GM19395 (cell line): ENCODE measurements around the gene CDC42SE2.

ENCODE experiments used
- ATAC-seq: cut with Tn5 transposase; IDR thresholded peaks from one replicate; pipeline ENCODE4 v1.9.1; 2021; ENCODE audit warnings: mild to moderate bottlenecking, moderate library complexity; ENCODE audit not compliant: unreplicated experiment

CDC42SE2 gene, protein sequence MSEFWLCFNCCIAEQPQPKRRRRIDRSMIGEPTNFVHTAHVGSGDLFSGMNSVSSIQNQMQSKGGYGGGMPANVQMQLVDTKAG

DNA sequence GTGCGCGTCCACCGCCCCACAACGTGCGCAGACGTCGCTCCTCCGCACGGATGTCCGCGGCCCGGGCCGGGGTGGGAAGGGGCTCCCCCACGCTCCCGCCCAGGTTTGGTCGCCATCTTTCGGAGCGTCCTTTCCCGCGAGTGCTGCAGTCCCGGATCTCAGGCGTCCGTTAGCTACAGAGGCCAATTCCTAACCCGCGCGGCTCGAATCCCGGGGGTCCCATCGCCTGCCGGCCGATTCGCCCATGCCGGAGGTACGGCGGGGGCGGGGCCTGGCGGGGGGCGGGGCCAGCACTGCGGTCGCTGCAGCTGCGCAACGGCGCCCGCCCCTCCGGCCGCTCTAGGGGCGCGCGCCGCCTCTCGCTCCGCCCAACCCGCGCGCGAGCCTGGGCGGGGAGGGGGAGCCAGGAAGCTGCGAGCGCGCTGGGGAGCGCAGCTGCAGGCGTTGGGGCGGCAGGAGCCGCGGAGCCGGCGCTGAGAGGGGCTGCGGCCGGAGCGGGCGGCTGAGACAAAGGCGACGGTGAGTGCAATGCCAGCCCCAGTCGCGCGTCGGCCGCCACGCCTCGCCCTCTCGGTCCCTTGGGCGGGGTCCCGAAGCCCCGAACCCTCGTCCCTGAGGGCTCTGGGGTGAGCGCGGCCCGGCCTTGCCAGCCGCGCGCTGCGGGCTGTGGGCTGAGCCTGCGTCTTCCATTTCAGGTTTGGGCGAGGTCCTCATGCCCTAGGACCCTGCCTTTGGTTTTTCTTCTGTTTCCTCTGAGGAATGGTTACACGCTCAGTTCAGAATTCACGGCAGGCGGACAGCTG lies at the start of gene CDC42SE2:
Gene CDC42SE2 (plus strand): TSS at position 406 of the 803 bp plus-strand sequence. CDS start 95,441 bp downstream, outside the sequence.
- peak; percentile 77 for ATAC-seq

DNA sequence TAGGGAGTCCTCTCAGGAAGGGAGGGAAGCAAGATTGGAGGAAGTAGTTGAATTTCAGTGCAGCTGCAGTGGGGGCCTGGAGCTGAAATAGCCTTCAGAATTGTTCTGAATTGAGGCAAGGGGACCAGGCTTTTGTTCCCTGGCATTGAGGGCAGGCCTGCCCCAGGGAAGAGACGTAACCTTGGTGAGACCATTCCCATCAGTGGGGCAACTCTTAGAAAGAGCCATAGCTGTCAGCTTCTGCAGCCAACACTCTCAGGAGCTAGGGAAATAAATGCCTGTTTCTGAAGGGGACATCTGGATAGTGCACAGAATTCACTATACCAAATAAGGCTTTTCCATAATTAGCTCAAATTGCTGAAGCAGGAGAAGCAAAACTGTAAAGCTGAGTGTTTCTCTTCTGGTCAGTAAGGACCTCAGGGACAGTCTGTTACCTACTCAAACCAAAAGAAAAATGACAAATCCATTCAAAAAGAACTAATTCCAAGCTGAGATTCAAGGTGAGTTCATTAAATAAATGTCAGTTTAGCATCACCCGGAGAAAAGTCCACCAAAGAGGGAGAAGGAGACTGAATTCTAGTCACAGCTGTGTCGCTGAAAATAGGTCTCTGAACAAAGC lies 49.1 kb upstream of the CDC42SE2 start:
- ATAC-seq = no peak

DNA sequence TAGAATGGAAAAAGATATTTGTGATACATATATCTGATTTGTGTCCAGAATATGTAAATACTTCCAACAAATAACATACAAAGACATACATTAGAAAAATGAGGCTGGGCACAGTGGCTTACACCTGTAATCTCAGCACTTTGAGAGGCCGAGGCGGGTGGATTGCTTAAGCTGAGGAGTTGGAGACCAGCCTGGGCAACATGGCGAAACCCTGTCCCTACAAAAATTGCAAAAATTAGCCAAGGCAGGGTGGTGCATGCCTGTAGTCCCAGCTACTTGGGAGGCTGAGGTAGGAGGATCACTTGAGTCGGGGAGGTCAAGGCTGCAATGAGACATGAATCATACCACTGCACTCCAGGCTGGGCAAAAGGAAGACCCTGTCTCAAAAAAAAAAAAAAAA lies 46.1 kb upstream of the CDC42SE2 start:
- no peak for ATAC-seq

DNA sequence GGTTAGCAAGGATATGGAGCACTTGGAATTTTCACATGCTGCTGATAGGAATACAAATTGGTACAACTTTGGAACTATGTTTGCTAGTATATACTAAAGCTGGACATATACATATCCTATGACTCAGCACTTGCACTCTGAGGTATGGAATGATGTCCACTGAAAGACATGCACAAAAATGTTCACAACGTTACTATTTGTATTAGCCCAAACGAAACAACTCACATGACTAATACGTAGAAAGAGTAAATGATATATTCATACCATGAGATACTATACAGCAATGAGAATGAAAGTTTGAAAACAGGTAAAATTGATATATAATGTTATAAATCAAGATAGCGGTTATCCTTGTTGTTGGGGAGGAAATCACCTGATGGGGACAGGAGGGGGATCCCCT lies 45.5 kb upstream of the CDC42SE2 start:
- peak; percentile 47 for ATAC-seq

DNA sequence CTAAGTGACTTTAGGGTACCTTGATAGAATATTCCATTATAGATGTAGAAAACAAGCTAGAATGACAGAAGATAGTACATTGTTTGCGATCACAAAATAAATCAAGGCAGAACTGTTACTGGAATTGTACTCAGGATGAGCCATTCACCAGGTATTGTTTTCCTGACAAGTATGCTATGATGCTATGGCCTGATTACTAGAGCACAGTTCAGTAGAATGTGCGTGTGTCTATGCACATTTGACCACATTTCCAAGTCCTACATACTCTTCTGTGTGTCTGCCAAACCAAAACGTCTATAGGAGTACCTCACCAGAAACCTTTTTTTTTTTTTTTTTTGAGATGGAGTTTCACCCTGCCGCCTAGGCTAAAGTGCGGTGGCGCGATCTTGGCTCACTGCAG lies 43.3 kb upstream of the CDC42SE2 start:
- ATAC-seq = no peak

DNA sequence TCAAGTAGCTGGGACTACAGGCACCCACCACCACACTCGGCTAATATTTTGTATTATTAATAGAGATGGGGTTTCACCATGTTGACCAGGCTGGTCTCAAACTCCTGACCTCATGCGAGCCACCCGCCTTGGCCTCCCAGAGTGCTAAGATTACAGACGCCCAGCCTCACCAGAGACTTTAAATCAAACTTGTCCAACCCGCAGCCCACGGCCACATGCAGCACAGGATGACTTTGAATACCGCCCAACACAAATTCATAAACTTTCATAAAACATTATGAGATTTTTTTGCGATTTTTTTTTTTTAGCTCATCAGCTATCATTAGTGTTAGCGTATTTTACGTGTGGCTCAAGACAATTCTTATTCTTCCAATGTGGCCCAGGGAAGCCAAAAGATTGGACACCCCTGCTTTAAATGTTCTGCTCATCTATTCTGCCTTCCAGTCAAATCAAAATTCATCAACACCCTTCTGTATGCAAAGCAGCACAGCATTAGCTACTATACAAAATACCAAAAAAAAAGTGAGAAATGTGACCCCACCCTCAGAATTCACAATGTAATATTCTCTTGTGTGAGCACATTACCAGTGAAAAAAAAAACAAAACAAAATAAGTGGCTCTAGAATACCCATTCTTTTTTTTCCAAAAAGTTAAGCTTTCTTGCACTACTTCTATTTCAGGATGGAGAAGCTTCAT lies 42.7 kb upstream of the CDC42SE2 start:
- ATAC-seq = no peak

DNA sequence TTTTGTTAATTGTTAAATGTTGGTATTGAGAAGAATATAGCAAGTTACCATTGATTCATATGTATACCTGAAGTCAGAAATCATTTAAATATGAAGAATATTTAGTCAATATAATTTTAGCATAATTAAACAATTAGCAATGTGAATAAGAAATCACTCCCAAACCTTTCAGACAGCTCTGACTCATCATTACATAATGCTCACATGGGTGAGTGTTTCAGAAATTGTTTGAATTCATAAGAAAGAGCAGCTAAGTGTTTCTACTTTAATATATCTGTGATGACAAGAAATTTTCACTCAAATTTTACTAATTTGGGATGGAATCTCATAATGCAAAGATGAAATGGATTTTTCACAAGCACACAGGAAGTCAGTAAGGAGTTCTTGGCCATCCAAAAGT lies 42.0 kb upstream of the CDC42SE2 start:
- ATAC-seq = no peak

DNA sequence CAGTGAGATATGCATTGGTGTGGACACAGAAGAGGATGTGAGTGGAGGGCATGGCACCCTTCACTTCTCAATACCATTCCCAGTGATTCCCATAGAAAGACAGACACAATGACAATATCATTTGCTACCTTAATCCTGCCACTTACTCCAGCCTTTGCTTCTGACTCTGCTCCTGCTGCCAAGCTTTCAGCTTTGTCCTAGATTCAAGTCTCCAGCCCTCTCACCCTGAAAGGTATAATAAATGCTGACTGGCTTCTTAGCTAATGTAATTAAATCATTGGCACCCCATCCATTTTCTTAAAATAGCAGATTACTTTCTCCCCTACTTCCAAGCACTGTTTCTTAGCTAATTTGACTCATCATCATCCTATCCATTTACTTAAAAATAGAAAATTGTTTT lies 41.1 kb upstream of the CDC42SE2 start:
- no peak for ATAC-seq

DNA sequence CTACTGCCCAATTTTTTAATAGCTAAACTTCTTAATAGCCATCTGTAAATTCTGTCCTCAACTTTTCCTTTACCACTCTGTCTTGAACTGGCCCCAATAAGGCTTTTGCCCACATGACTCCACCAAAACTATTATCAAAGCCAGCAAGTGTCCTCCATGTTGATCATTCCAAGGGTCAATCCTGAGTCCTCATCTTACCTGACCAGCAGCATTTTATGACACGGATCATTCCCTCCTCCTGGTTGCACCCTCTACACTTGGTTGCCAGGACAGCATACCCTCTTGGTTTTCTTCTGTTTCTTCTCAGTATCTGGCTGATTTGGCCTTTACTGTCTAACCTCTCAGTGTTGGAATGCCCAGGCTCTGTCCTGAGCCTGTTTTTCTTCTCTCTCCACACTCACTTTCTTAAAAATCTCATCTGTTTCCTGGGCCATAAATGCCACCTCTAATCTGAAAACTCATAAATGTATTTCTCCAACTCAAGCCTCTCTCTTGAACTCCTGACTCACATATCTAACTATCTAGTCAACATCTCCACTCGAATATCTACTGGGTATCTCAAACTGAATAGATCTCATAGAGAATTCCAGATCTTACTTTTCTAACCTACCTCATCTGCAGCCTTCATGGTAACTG lies 40.0 kb upstream of the CDC42SE2 start:
- no peak for ATAC-seq

DNA sequence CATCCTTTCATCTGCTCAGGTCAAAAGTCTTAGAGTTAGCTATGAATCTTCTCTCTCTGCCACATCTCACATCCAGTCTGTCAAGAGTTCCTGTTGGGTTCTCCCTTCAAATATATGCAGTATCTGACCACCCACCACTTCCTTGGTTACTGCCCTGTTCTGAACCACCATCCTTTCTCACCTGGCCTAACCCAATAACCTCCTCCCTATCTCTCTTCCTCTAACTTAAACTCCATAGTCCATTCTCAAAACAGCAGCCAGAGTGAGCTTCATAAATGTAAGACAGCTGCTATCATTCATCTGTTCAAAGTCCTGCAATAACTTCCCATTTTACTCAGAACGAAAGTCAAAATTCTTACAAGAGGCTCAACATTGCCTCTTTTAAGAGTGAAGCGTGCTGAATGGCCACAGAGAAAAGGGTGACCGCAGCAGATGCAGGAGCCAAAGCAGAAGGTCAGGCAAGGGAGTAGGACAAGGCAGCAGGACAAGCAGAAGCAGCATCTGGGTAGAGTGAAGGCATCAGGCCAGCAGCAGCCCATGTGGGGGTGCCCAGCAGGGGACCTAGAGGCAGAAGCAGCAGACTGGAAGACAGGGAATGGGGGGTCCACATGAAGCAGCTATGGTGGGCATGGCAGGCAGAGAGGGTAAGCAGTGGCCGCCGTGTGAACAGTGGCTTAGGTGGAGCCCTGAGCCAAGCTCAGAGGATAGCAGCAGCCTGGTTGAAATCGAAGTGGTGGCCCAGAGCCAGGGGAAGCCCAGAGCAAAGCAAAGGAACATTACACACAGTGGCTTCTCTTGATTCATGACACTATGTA lies 39.3 kb upstream of the CDC42SE2 start:
- peak; percentile 91 for ATAC-seq

DNA sequence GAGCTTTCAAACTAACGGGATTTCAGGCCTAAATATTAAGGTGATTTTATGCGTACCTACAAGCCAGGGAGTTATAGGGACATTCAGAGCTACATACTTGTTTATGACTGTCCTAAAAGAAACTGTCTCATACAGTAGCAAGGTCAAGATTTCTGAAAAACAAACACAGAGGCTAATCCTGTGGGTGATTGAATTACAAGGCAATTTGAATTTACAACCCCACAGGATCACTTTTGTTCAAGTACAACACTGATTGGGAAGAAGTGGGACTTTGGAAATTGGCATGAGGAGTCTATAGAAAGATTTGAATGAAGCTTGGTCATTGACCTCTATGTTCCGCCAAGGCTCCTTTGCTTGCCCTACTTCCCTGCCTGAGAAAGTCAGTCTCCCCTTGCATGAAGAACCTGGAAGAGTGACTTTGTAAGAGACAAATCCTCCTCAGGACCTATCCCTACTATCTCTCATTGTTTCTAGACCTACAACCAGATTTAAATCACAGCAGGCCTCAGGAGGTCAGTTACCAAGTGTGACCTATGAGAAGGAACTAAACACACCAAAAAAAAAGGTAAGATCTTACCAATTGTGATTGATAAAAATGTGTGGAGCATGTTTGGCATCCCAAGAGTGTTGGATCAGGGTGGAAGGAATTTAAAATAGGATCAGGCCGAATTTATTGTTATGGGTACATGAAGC lies 38.4 kb upstream of the CDC42SE2 start:
- no peak for ATAC-seq

DNA sequence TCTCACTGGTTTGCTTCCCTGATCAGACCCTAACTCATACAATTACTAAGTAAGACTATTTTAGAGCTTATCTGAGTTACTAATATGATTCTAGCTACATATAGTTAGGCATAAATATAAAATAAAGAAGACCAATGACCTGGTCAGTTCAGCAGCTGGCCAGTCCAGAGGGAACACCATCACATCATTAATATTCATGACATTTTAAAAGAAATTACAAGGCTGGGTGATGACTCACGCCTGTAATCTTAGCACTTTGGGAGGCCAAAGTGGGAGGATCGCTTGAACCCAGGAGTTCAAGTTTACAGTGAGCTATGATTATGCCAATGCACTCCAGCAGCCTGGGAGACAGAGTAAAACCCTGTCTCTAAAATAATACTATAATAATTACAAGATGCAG lies 37.0 kb upstream of the CDC42SE2 start:
- no peak for ATAC-seq

DNA sequence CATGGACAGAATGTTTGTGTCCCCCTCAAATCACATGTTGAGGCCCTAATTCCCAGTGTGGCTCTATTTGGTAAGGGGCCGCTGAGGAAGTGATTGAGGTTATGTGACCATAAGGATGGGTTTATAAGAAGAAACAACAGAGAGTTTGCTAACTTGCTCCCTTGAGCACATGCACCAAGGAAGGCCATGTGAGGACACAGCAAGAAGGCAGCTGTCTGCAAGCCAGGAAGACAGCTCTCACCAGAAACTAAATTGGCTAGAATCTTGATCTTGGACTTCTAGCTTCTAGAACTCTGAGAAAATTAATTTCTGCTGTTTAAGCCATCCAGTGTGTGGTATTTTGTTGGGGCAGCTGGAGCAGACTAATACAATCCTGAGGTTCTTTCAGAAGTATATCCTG lies 35.2 kb upstream of the CDC42SE2 start:
- ATAC-seq = no peak

DNA sequence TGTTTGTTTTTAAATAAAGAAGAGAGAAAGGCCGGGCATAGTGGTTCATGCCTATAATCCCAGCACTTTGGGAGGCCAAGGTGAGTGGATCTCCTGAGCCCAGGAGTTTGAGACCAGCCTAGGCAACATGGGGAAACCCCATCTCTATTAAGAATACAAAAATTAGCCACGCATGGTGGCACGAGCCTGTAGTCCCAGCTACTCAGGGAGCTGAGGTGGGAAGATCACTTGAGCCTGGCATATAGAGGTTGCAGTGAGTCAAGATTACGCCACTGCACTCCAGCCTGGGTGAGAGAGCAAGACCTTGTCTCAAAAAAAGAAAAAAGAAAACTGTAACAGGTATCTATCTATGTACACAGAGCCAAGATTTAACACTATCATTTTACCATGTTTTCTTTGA lies 34.2 kb upstream of the CDC42SE2 start:
- no peak for ATAC-seq

DNA sequence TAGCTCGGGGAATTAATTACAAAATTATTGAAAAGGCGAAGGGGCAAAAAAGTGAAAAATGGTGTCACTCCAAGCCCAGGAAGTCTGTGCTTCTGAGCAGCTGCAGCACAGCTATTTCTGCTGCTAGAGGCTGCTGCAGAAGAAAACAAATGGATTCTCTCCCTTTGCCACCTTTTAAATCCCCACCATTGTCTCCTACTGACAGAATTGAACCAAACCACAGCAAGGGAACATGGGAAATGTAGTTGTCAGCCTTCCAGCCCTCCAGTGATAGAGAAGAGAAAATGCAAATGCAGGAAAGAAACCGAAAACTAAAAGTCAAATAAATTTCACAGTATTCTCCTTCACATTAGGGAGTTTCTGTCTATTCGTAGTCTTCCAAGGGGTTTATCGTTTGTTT lies 33.4 kb upstream of the CDC42SE2 start:
- peak; percentile 93 for ATAC-seq

DNA sequence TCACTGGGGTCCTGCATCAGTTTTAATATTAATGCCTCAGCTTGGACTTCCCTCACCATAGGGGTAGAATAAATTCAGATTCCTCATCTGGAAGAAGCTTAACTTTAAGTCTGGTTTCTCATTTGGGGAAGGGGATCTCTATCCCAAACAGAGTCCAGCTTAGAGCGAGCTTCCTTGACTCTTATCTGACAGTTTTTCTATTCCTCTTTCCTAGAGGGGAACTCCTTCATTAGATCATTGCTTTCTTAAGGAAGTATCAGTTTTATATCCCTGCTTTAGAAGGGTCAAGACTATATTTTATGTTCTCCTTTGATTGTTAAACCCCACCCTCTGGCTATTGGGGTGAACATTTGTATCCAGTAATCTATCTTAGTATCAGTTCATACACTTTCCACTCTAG lies 24.2 kb upstream of the CDC42SE2 start:
- ATAC-seq = no peak

DNA sequence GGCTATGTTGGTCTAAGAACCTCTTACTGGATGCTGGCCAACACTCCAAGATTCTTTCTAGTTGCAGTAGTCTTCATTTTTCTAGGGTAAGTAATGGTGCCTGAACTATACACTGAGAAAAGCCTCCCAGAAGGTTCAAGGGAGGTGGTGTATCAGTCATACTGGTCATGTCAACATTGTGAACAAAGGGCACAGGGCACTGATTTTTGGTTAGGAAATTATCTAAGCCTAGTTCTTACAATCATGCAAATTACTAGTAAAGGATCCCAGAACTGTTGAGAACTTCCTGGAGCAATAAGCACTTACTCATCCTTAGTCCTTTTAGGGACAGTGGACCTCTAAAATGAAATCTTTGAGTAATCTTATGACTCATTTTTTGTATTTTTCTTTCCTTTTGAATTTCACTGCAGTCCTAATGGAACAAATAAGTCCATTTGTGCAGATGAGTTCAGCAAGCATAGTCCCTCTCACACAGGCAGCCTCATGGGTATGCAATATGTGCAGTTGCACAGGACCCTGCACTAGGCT lies 21.1 kb upstream of the CDC42SE2 start:
- peak; percentile 41 for ATAC-seq

DNA sequence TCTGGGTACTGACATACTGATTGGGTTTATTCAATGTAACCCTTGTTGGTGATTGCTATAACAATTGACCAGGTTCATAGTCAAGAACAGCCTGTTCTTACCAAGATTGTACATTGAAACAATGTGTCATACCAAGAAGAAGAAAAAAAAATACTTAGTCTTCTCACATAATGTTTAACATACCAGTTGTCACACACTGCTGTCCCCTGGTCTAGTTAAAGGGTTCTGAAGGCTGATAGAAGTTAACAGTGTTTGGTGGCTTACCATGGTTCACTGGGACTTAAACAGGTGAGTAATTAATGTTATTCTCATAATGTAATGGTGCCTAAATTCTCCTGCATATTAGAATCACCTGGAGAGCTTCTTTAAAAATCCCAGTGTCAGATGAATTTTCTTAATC lies 18.5 kb upstream of the CDC42SE2 start:
- peak; percentile 60 for ATAC-seq

DNA sequence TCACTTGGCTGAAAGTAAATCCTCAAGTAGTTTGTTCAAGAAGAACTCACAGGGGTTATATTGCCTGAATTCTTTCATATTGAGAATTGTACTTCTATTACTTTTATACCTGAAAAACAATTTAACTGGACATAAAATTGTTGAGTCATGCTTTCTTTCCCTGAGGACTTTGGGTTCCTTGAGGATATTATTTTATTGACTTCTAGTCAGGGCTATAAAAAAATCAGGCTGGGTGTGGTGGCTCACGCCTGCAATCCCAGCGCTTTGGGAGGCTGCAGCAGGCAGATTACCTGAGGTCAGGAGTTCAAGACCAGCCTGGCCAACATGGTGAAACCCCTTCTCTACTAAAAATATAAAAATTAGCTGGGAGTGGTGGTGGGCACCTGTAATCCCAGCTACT lies 17.9 kb upstream of the CDC42SE2 start:
- no peak for ATAC-seq

DNA sequence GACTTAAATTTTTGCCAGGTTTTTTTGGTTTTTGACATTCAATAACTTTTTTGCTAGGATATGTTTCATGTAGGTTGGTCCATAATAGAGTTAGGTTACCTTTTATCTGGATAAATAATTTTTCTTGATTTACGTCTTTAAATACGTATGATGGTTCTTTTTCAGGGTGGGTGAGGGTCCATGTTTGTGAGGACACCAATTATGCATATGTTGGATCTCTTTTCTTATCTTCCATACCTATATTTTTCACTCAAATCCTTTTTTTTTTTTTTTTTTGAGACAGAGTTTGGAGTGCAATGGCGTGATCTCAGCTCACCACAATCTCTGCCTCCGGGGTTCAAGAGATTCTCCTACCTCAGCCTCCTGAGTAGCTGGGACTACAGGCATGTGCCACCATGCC lies 17.3 kb upstream of the CDC42SE2 start:
- no peak for ATAC-seq
